Measurements from ENCODE around the gene SPATA13.

The SPATA13 gene

DNA sequence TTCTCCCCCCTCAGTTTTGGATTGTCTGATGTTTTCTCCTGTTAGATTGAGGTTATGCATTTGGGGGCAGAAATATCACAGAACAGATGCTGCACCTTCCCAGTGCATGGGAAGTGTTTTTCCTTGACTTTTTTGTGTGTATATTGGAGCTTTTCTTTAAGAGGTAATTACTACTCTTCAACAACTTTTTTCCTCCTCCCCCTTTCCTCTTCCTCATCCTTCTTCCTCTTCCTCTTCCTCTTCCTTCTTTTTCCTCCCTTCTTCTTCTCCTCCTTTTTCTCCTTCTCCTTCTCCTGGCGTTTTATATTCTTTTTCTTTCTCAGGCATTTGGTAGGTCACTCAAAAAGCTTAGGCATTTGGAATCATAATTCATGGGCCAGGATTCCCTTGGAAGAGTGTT lies 18.1 kb upstream of the SPATA13 start:
- no peak for DNase-seq

DNA sequence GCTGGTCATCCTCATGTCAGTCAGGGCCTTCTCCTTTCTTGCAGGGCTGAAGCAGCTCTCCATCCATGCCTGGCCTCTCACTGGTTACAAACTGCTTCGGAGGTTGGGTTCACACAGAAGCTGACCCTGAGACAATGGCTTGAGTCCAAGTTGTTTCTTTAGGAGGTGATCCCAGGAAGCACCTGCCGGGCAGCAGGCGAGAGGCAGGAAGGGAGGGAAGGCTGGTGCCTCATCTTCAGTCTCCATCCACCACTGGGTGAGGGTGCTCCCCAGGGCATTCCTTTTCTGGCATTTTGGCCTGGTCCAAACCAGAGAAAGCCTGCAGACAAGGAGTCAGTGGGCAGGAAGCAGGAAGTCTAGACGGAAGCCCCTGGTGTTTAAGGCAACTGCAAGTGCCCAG lies 17.6 kb upstream of the SPATA13 start:
- no peak for DNase-seq

- DNase-seq: no peak
These were observed 15.3 kb upstream of the SPATA13 start for GRCh38 chr13:24145240-24145639.

- no peak for DNase-seq
These were observed 14.8 kb upstream of the SPATA13 start for GRCh38 chr13:24145674-24146073.

DNA sequence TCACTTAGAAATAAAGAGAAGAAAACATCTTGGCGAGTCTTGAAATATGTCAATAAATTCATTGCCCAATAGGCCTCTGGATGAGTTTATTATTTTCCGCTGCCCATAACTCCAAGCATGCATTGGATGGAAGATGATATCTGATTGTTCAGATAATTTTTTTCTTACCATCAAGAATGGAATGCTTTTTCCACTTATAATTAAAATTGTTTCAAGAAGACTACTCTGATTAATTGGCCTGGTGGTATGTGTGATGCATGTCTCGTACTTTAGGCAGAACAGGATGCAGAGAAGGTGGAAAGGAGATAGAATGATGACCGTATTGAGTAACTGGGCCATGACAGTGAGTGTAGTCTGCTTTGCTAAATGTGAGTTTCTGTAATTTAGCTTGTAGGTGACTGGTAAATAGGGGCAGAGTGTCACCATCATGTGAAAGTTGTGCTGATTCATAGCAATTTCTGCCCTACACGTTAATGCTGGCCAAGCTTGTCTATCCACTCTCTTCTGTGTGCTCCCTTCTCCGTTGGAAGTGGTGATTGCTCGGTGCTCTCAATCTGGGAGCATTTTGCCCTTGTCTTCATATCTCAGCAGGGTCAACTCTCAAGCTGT lies 13.5 kb upstream of the SPATA13 start:
- DNase-seq: no peak

DNA sequence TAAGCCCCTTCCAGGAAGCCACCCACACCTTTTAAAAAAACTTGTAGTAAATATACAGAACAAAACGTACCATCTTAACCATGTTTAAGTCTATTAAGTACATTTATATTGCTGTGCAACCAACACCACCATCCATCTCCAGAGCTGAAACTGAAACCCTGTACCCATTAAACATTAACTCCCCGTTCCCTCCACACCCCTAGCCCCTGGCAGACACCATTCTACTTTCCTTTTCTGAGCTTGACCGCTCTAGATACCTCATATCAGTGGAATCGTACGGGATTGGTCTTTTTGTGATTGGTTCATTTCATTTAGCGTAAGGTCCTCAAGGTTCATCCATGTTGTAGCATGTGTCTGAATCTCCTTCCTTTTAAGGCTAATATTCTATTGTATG lies 13.0 kb upstream of the SPATA13 start:
- DNase-seq: no peak

GRCh38 chr13:24148414-24149235 lies 11.9 kb upstream of the SPATA13 start:
- DNase-seq: no peak

- DNase-seq: no peak
These were observed 11.1 kb upstream of the SPATA13 start for GRCh38 chr13:24149246-24150032.

- no peak for DNase-seq
These were observed 9.9 kb upstream of the SPATA13 start for GRCh38 chr13:24150572-24150971.

DNA sequence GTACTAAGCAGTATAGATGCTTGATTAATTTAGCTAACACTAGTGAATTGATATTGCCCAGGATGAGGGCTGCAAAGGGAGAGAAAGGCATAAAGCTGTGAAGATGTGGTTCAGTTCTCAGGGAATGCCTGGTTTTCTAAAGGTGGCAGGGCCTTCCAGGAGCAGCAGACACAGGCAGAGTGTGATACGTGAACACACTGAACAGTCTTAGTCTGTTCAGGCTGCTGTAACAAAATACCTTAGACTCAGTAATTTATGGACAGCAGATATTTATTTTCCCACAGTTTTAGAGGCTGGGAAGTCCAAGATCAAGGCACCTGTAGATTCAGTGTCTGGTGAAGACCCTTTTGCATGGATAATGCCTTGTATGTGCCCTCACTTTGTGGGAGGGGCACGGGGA lies 8.7 kb upstream of the SPATA13 start:
- no peak for DNase-seq

- peak in 1 of 2 donors; percentile 5 for DNase-seq
These were observed 8.0 kb upstream of the SPATA13 start for GRCh38 chr13:24152292-24153214.

DNA sequence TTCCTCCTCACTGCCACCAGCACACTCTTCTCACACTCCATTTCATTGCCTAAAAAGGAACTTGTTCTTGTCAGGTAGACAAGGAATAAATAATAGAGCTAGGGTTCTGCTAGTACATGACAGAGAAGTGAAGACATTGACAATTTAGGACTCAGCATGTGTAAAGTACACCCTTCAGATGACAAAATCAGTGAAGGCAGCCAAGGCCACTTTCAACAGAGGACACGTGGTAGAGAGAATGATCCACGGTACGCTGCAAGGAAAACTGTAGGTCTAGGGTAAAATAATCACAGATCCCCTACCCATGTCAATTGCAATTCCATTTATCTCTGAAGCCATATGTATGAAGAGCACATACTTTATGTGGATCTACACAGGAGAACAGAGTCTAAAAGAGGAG lies 7.2 kb upstream of the SPATA13 start:
- DNase-seq: no peak

GRCh38 chr13:24153979-24154701 lies 6.4 kb upstream of the SPATA13 start:
- DNase-seq: no peak

GRCh38 chr13:24159357-24159756 lies 1.2 kb upstream of the SPATA13 start:
- DNase-seq: no peak

DNA sequence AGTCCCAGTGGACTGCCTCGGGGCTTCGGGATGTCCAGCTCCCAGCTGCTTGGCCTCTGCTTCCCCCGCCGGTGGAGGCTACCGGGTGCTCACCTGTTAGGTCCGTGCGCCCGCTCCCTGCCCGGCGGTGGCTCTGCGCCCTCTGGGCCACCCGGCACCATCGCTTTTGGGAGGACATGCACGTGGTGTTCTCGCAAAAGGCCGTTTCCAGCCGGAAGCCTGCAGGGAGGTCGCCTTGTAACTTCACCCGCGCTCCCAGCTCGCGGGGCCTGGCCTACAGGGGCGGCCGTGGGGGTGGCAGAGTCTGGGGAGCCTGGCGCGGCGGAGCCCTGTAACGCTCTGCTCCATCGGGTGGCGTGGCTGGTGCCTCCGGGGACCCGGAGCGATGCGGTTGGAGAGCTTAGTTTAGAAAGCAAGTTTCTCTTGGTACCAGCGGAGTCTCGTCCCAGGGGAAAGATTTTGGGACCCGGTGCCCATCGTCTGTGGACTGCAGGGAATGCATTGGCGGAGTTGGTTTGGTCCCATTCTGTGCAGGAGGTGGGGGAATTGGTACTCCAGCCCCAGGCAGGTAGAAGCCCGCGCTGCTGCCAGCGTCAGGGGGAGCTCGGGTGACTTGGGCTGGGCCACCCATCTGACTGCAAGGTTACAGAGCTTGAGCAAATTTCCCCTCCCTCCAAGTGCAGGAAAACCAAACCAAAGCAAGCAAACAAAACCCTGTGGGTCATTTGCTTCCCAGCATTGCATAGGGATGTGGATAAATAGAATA lies 673 bp downstream of the SPATA13 start:
- peak; percentile 20 to 39 for DNase-seq

DNA sequence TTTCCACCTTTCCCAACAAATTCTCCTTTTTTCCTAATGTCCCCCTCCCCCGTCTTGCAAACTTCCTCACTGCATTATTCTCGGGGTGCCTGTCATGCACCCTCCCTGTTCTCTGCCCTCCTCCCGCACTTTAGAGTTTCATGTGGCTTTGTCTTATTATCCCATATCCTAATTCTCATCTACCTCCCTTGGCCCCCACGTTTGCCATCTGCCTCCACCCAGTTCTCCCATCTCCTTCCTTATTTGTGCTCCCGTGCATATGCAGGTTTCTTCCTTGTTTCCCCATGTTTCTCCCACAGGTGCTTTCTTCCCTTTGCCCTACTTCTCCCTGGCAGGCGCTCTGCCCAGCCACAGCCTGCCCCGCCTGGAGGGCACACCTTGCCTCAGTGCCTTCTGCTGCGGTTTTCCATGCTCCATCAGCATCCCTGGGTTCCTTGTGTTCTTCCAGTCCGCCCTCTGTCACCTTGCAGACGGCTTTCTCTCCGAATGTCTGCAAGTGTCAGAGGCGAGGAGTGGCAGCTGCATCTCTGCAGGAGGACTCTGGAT lies 1.5 kb downstream of the SPATA13 start:
- DNase-seq: no peak

DNA sequence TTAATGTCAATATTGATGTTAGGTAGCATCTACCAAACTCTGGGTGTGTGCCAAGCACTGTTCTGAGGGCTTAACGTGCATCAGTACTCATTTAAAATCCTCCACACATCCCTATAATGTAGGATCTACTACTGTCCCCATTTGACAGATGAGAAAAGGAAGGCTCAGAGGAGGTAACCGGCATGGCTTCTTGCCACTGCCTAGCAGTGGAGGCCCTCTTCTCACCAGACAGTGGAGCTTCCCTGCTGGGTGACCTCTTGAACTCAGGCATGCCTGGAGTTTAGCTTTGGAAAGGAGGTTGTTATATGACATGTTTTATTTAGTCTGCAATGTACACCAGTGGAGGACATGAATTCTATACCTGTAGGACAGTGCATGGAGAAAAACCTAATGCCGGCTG lies 2.1 kb downstream of the SPATA13 start:
- DNase-seq: no peak

GRCh38 chr13:24165746-24166145 lies 5.2 kb downstream of the SPATA13 start:
- DNase-seq: no peak

DNA sequence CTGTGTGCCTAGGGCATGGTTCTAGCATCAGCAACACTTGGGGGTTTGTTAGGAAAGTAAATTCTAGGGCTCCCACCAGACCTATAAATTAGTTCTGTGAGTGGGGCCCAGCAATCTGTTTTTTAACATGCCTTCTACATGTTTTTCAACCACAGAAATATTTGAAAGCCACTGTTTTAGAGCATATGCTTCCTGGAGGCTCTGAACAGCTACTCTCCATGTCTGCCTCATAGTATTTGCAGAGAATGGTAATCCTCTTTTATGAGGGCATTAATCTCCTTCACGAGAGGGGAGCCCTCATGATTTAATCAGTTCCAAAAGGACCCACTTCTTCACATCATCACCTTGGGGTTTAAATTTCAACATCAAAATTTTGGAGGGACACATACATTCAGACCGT lies 6.0 kb downstream of the SPATA13 start:
- no peak for DNase-seq

GRCh38 chr13:24167666-24168391 lies 7.3 kb downstream of the SPATA13 start:
- DNase-seq: no peak
